AG09319 (cell line): ENCODE results near the gene ASIC3.

Source experiments
- DNase-seq: peaks from one replicate; pipeline ENCODE4 v3.0.0-alpha.2; 2010; ENCODE audit warnings: low read depth; ENCODE audit errors: extremely low read depth
- CTCF ChIP-seq: IDR thresholded peaks from 2 replicates; pipeline ENCODE4 v1.5.1; 2011; ENCODE audit warnings: low read depth, mild to moderate bottlenecking, inconsistent platforms, low read length, moderate library complexity

The ASIC3 gene

GRCh38 chr7:151060113-151060415, 11.7 kb downstream of the ASIC3 start:
- DNase-seq, result no peak
- no peak for TF ChIP-seq CTCF

GRCh38 chr7:151060416-151061212, 12.3 kb downstream of the ASIC3 start:
- no peak; the same call in 1 of the 2 replicates for TF ChIP-seq CTCF
- DNase-seq, result no peak

- DNase-seq, result no peak
- TF ChIP-seq CTCF, result no peak; the same call in 1 of the 2 replicates
Observed at GRCh38 chr7:151061213-151062110, 13.1 kb downstream of the ASIC3 start.

- no peak for TF ChIP-seq CTCF
- no peak for DNase-seq
Observed at GRCh38 chr7:151062111-151062398, 13.7 kb downstream of the ASIC3 start.

- no peak for DNase-seq
- no peak for TF ChIP-seq CTCF
Observed at GRCh38 chr7:151062399-151063211, 14.3 kb downstream of the ASIC3 start.

- DNase-seq, result no peak
- TF ChIP-seq CTCF, result no peak
Observed at GRCh38 chr7:151063212-151063561, 14.9 kb downstream of the ASIC3 start.
